Stimulated activated CD4-positive, alpha-beta T cell treated with anti-CD3 and anti-CD28 coated beads, Interleukin-2, amount 100 ng/mL, for 4 hours (primary cell): ENCODE data around the gene EXOC2.

Experiments used
- DNase-seq: peaks from one replicate; pipeline ENCODE4 v3.0.0-alpha.2; 2020; ENCODE audit warnings: low read depth

EXOC2 gene

DNA sequence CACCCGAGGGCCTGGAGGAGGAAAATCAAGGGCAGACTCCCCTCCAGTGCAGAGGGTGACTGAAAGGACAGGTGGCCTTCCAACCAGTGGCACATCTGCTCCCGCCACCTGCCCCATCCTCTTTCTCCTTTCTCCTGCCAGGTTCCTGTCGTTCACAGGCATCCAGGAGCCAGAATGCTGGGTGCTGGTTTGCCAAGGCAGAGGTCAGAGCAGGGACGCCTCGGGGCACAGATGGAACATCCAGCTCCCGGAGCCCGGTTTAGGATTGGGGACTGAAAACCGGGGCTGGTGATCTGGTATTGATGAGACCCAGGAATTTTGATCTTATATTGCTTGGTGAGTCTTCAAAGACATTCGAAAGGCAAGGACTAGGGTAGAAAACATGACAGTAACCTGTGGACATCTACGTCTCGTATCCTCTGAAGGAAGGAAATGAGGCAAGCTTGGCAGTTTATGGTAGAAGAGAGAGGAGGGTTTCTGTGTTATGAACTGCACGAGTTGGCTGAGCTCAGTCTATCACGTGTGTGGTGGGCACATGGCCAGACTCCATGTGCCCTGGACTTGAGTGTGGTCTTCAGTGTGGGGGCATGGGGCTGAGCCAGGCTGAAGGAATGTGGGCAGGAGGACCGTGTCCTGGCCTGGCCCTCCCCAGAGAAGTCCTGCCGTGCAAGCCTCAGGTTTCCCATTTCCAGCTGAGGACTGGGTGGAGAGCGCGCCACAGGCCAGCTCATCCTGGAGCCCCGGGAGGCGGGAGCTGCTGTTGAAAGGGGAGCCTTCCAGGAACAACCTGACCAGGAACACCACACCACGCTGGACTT is 227.2 kb downstream of the EXOC2 start:
- no peak for DNase-seq

DNA sequence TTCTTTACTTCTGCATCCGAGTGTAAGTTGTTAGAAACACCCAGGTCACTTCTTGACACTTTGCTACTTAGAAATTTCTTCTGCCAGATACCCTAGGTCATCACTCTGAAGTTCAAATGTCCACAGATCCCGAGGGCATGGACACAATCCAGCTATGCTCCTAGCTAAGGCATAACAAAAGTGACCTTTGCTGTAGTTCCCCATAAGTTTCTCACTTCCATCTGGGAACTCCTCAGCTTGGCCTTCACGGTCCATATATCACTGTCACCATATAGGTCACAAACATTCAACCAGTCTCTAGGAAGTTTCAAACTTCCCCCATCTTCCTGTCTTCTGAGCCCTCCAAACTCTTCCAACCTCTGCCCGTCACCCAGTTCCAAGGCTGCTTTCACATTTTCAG is 236.1 kb downstream of the EXOC2 start:
- no peak for DNase-seq

DNA sequence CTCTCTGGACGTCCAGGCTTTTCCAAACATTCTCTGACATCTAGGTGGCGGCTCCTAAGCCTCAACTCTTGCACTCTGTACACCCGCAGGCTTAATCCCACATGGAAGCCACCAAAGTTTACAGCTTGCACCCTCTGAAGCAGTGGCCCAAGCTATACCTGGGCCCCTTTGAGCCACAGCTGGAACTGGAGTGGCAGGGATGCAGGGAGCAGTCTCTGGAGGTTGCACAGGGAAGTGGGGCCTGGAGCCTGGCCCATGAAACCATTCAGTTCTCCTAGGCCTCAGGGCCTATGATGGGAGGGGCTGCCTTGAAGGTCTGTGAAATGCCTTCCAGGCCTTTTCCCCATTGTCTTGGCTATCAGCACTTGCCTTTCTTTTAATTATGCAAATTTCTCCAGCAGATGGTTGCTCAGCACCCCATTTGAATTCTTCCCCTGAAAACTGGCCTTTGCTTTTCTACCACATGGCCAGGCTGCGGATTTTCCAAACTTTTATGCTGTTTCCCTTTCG is 236.5 kb downstream of the EXOC2 start:
- DNase-seq = no peak

DNA sequence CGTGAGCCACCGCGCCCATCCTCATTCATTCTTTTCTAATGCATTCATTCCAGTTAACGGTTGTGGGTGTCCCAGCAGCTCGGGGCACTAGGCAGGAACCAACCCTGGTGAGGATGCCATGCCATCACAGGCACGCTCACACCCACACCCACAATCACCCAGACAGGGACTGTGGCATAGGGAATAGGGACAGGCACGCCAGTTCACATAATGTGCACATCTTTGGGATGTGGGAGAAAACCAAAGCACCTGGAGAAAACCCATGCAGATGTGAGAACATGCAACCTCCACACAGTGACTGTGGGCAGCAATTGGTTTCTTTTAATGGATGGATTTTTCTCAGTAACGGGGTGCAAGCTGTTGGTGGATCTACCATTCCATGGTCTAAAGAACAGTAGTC is 237.1 kb downstream of the EXOC2 start:
- DNase-seq = no peak

DNA sequence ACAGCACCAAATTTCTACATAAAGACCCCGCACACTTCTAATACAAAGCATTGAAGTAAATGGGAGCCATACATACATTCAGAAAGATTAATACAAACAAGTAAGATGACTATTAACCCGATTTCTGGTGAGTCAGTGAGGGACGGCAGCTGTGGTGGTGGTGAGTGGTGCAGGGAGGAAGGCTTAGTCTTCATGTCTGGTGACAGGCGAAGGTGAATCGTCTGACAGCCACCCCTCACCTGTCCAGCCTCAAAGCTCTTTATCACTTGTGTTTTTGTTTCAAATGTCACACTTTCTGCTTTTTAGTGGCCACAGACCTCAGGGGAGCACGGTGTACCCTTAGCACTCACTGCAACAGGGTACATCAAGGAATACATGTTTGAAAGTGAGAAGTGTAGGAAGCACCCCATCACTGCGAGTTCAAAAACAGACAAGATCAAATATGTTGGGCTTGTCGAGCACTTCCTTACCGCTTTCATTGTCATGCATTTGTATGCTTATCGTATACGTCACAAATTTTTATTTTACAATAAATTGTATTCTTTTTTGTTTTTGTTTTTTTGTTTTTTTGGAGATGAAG is 237.8 kb downstream of the EXOC2 start:
- peak; percentile 39 for DNase-seq

DNA sequence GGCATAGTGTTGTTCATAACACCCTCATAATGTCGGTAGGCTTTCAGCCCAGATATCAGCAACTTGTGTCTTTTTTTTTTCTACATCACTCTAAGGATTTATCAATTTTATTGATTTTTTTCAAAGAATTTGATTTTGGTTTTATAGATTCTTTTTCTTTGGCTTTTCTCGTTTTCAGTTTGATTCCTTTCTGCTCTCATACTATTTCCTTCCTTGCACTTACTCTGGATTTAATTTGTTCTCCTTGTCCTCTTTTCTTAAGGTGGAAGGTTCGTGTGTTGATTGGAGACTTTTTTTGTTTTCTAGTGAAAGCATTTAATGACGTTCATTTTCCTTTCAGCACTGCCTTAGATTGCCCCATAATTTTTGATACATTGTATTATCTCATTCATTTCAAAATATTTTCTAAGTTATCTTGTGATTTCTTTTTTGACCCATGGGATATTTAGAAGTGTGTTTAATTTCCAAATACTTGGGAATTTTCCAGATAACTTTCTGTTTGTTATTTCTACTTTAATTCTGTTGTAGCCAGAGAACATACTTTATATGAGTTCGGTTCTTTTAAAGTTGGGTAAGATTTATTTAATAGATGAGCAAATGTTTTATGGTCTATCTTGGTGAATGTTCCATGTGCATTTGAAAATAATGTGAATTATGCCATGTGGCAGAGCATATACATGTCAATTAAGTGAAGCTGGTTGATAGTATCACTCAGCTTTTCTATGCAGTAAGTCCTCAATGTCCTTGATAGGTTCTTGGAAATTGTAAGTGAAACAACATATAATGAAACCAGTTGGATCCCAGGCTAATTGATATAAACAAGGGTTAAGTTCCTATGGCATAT is 238.6 kb downstream of the EXOC2 start:
- no peak for DNase-seq

DNA sequence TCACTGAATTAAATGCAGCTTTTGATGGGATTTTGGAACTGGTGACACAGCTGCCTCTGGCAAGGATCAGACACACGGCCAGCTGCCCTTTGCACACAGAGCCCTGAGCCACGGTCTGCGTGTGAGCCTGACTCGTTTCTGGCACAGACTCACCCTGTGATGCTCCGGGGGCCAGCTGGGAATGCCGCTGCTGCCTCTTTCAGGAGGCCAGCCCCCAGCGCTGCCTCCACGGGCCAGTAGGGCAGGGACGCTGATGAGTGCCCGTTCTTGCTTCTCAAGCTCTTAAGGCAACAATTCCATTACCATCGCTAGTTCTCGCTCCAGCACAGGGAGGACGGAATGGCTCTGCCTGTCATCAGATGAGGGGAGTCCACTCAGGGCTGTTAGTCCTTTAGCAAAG is 239.8 kb downstream of the EXOC2 start:
- no peak for DNase-seq

DNA sequence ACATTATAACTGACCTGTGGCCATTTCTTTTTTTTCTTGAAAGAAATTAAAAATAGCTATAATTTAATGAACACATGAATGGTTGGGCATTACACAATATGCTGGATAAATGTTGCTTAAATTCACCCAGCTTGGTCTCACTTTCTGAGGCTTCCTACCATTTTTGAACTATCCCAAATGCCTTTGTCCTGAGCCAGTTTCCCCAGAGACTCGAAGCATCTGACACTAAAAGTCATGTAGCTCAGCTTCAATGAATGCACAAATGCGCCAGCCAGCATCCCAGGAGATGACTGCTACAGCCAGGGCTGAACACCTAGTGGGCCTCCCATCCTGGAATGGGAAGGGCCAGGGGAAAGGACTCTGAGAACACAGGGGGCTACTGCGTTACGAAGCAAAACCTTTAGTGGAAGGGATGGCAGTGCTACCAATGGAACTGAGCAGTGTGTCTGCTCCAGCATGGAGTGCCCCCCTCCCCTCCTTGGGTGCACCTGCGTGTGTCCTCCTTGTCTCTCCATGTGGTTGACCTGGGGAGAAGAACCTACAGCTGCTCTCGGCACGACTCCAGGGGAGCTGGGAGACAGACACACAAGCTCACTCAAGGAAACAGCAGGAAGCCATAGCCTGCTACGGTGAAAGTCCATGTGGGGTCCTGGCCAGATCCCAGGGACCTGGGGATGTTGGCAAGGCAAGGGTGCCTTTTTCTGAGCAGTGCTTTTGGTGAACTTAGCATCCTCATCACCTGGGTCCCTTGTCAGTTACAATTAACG is 240.5 kb downstream of the EXOC2 start:
- no peak for DNase-seq

DNA sequence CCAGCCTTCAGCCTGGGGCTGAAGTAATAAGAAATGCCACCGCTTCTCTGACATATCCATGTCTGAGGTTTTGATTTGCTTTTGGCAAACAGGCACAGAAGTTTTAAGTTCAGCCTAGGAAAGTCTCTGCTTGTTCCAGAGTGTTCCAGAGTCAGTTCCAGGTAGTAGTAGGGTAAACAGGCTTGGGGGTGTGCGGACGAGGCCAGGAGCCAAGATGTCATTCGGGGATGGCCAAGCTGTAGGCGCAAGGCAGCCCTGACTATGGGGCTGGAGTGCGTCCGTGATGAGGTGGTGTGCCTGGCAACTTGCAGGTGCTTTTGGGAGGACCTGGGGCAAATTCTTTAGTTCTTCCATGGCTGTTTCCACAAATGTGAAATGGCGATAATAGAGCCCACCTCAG is 241.1 kb downstream of the EXOC2 start:
- no peak for DNase-seq

DNA sequence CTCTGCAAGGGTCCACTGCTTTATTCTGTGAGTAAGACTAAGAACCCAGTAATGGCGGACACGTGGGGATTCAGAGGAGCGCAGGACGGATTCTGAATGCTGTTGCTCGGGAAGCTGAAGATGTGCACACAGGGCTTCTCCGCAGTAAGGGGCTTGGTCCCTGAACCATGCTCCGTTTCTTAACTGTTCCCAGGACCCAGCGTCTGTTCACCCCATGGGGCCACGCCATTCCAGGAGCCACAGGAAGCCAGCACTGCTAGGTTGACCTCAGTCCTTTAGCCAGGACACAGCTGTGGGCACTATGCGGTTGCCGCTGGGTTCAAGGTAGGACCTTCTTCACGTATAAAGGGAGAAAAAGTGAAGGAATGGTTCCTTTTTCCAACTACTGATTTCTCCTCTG is 241.6 kb downstream of the EXOC2 start:
- DNase-seq = no peak

DNA sequence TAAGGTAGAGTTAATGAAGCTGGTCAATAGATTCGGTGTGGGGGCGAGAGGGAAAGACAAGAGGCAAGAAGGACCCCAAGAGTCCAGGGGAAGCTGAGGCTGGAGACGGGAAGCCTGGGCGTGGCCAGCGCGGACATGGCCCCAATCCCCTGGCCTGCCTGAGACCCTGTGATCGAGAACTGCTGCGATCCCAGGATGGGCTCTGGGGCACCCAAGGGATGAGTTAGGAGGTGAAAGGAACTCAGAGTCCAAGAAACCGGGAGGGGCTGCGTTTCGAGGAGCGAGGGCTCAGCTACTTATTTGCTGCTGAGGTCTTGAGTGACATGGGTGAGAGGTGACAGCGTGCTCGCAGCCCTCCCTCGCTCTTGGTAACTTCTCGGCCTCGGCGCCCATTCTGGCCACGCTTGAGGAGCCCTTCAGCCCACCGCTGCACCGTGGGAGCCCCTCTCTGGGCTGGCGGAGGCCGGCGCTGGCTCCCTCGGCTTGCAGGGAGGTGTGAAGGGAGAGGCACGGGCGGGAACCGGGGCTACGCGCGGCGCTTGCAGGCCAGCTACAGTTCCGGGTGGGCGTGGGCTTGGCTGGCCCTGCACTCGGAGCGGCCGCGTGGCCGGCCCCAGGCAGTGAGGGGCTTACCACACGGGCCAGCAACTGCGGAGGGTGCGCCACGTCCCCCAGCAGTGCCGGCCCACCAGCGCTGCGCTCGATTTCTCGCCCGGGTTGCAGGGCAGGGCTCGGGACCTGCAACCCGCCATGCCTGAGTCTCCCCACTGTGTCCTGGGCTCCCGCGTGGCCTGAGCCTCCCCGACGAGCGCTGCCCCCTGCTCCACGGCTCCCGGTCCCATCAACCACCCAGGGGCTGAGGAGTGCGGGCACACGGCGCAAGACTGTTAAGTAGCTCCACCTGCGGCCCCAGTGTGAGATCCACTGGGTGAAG is 243.2 kb downstream of the EXOC2 start:
- no peak for DNase-seq

DNA sequence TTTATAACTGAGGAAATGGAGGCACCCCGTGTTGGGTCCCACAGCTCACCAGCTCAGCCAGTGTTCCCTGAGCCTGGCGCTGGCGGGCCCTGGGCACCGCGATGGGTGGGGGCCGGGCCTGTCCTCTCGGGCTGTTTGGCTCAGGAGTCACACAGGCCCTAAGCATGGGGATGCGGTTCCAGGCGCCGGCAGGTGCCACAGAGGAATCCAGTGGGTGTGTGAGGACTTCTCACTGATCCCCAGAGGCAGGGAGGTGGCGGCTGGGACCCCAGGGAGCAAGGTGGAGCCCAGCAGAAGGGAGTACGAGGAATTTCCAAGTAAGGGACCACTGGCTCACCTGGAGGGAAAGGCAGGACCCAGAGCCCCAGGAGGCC is 243.9 kb downstream of the EXOC2 start:
- DNase-seq = no peak

DNA sequence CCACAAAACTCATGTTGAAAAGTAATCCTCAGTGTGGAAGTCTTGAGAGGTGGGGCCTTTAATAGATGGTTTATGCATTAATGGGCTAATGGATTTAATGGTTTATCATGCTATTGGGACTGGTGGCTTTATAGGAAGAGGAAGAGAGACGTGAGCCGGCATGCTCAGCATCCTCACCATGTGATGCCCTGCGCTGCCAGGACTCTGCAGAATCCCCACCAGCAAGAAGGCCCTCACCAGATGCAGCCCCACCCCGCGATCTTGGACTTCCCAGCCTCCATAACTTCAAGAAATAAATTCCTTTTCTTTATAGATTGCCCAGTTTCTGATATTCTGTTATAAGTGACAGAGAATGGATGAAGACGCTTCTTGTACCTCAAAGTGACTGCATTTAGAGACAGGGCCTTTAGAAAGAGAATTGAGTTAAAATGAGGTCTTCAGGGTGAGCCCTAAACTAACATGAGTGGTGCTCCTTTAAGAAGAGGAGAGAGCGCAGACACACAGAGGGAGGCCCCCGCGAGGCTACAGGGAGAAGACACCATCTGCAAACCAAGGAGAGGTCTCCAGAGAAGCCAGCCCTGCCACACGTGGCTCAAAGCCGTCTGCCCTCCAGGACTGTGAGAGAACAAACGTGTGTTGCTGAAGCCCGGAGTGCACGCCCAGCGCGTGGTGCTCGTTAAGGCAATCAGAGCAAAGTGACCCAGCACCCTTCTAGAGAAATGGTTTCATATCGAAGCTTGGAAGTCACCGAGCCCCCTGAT is 244.5 kb downstream of the EXOC2 start:
- no peak for DNase-seq

DNA sequence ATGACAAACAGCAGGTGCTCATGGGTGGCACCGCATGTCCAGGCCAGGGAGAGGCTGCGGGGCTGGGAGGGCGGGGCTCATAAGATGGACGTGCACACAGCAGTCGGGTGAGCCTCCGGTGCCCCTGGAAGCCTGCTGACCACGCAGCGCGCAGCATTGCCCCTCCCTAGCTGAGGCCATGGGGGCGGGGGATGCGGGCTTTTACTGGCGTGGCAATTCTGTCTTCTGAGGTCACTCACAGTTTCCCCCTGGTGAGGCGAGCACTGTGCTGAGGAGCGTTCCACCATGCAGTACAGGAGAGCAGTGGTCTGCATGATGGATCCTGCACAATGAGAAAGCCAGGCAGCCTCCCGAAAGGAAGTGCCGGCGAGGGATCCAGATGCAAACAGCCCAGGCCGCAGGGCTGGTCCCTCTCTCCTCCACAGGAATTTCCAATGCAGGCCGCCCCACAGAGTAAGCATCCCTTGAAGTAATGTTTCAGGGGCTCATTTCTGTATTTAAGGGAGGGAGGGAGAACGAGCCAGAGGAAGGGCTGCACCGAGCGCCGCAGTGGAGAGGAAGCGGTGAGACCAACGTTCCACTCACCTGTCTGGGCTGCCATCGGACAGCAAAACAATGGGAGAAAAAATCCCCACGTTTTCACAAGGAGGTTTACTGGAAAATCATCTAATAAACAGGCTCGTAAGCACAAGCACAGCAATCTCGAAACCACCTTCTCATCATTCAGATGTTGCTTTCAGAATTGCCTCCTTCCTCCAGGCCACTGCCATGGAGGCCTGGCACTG is 245.4 kb downstream of the EXOC2 start:
- peak; percentile 18 for DNase-seq

DNA sequence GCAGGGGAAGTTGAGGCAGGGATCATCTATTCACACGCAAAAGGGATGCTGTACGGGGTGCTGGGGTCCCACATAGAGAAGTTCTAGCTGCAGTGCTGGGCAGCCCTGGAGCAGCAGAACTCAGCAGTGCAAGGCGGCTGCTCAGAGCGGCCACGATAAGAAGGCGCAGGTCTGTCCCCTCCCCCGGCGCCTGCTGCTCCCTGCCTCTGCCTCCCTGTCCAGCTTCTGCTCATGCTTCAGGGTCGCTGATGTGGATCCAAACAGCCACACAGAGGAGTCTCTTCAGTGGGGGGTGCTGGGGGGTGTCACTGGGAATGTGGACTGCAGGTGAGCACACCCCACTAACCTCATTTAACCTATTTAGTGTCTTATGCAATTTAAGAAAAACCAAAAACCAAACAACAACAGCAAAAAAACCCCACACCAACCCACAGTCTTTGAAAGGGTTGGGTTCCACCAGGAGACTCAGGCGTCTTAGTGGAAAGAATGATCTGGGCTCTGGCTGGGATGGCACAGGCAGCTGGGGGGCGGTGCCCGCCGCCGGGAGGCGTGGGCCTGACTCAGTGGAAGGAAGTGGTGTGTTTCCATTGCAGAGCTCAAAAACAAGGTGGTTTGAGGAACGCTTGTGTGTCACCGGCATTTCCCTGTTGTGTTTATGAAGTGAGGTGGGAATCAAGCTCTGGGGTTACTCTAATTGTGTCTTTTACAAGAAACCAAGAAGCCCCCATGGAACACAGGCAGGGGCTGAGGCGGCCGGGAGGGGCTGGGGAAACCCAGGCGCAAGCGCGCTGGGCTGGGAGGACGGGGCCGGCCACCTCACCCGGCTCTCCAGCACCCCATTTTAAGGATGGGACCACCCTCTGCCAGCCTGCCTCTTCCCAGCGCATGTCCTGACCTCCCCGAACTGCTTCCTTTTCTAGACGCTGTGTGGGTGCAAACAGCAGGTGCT is 246.2 kb downstream of the EXOC2 start:
- DNase-seq = peak; percentile 94

DNA sequence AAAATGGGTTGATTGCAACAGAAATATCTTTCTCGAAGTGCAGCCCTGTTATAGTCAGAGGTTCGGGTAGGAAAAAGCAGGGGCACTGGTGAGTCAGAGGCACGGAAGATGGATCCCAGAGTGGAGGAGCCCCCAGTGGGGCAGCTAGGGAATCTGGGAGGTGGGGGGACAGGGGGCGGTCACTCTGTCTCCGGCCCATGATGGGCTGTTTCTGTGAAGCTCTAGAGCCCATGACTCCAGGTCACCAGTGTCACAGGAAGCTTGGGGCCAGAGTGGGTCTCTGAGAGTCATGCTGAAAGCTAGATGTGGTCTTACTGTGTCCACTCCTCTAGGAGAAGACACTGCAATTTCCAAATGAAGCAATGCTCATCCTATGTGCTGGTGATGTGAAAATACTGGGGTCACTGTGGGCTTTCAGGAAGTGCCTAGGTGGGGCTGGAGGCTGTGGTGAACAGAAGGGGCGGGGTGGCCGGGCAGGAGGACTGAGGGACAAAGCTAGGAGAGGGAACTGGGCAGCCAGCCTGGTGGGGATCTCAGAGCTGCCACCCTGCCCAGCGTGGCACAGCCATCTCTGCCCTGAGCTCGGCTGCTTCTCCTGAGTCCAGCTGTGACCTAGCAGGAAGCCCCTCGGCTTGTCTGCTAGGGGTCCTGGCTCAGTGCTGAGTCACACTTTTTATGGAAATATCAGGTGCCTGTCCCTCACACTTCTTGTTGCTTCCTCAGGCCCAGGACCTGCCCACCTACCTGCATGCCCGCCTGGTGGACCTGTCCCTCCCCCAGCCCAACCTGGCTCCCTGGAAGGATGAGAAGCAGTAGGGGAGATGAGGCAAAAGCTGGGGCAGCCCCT is 247.1 kb downstream of the EXOC2 start:
- no peak for DNase-seq

DNA sequence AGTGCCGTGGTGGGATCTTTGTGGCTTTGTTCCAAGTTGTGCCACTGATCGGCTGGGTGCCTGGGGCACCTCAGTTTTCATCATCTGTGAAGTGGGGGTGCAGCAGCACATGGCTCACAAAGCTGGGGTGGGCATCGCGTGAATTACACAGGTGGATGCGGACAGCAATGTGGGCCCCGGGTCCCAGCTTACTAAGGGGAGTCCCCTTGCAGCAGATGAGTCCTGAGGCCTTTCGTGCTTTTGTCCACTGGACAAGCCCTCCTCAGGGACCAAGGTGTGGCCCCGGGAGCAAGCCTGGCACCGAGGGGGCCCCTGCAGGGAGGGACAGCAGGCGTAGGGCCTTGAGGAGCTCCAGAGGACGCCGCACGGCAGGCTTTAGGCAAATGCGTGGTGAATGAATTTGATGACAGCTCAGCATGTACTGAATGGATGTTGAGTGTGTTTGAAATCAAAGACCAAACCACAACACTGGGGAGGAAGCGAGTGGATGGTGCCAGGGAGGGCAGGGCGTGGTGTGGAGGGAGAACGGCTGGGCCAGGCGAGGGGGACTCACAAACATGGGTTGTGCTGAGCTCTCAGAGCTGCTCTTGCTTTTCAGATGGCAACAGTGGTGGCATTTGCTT is 248.2 kb downstream of the EXOC2 start:
- DNase-seq = peak; percentile 52
